ENCODE data around the gene PRXL2A.

Gene PRXL2A

DNA sequence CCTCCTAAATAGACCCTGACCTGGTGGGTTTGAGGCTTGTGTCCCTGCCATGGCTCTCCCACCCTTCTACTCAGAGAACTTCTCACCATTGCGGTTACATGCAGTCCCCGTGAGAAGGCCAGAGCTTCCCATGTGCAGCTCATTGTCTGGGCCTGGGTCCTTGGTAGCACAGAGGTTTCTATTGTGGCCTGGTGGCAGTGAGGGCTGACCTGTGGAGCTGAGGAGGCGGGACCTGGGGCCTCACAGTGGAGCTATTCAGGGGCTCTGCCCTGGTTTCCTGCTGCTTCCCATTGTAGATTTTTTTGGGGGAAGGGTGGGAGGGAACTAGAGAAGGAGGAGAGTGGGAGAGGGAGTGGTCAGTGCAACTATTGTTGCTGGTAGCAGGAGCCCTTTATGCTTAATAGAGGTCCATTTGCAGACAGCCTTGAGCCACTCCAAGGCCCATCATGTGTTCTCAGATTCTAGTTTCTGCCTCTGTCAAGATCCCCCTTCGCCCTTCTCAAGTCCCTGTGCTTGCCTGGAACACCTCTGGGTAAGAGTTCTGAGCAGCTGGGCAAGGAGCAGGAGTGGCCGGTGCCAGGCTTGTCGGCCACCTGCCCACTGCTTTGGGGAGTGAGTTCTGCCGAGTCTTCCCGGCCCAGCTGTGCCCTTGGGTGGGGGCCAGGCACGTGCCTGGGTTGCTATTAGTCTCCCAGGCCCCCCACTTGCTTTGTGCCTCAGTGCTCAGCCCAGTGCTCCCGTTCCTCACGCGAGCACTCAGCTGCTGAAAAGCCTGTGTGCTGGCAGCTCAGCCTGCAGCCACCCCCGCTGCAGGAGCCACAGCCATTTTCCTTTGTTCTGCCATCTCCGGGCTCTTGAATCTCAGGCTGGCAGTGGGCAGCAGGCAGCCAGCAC is 56.5 kb downstream of the PRXL2A start:
- no peak overlapping the region for H3K4me3 ChIP-seq (ENCODE audit: low read depth, low read length)
- TF ChIP-seq MYC (IDR thresholded peaks at IDR 0.05; ENCODE audit: low read depth, low read length) = no peak
- TF ChIP-seq, protein P1, sequence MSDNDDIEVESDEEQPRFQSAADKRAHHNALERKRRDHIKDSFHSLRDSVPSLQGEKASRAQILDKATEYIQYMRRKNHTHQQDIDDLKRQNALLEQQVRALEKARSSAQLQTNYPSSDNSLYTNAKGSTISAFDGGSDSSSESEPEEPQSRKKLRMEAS (IDR thresholded peaks at IDR 0.05; ENCODE audit: low read depth, low read length) = no peak
- TF ChIP-seq, protein P2, sequence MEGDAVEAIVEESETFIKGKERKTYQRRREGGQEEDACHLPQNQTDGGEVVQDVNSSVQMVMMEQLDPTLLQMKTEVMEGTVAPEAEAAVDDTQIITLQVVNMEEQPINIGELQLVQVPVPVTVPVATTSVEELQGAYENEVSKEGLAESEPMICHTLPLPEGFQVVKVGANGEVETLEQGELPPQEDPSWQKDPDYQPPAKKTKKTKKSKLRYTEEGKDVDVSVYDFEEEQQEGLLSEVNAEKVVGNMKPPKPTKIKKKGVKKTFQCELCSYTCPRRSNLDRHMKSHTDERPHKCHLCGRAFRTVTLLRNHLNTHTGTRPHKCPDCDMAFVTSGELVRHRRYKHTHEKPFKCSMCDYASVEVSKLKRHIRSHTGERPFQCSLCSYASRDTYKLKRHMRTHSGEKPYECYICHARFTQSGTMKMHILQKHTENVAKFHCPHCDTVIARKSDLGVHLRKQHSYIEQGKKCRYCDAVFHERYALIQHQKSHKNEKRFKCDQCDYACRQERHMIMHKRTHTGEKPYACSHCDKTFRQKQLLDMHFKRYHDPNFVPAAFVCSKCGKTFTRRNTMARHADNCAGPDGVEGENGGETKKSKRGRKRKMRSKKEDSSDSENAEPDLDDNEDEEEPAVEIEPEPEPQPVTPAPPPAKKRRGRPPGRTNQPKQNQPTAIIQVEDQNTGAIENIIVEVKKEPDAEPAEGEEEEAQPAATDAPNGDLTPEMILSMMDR (IDR thresholded peaks at IDR 0.05; ENCODE audit: low read depth, low read length) = no peak
- TF ChIP-seq POLR2A (IDR thresholded peaks at IDR 0.05; ENCODE audit: extremely low read depth, insufficient read length) = no peak
- DNase-seq (ENCODE audit: low read depth) = peak; percentile 47

DNA sequence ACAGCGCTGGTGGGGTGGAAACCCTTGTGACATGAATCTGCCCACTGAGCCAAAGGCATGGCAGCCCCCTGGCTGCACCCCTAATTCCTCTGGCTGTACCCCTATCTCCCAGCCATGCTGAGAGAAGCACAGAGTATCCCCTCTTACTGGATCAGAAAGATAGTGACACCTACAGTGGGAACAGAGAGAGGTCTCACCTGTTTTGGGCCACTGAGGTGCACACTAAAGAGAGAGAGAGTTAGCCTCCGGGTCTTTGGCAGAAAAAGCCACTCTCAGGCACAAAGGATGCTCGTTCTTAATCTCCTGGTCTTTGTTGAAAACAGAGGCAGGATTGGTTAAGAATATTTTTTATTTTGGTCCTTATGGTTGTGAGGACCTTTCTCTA is 57.1 kb downstream of the PRXL2A start:
- no peak for DNase-seq (ENCODE audit: low read depth)
- TF ChIP-seq POLR2A (IDR thresholded peaks at IDR 0.05; ENCODE audit: extremely low read depth, insufficient read length) (no peak), MYC (IDR thresholded peaks at IDR 0.05; ENCODE audit: low read depth, low read length) (no peak)
- TF ChIP-seq, protein P2 (IDR thresholded peaks at IDR 0.05; ENCODE audit: low read depth, low read length) = no peak
- TF ChIP-seq, protein P1 (IDR thresholded peaks at IDR 0.05; ENCODE audit: low read depth, low read length) = no peak
- no peak overlapping the region for H3K4me3 ChIP-seq (ENCODE audit: low read depth, low read length)

DNA sequence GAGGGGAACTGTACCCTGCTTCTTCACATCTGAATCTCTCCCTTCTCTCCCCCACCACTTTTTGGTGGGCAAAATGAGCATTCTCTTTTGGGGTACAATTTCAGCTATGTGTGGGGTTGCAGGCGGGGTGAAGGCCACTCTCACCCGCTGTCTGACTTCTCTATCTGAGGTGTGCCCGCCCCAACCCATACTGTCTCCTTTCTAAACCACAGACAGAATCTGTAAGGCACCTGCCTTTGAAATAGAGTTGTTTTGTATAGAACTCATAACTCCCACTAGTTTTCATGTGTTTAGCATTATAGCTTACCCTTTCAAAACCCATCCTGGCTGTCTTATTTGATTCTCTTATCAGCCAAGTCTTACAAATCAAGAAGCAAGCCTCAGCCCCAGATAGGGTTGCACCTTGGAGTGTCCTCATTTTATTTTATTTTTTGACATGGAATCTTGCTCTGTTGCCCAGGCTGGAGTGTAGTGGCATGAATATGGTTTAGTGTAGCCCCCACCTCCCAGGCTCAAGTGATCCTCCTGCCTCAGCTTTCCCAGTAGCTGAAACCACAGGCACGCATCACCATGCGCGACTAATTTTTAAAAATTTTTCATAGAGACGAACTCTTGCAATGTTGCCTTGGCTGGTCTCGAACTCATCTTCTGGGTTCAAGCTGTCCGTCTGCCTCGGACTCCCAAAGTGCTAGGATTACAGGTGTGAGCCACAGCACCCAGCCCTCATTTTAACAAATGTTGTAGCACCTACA is 57.7 kb downstream of the PRXL2A start:
- no peak for DNase-seq (ENCODE audit: low read depth)
- TF ChIP-seq, protein P2 (IDR thresholded peaks at IDR 0.05; ENCODE audit: low read depth, low read length) = no peak
- TF ChIP-seq, protein P1 (IDR thresholded peaks at IDR 0.05; ENCODE audit: low read depth, low read length) = no peak
- TF ChIP-seq POLR2A (IDR thresholded peaks at IDR 0.05; ENCODE audit: extremely low read depth, insufficient read length) = no peak
- TF ChIP-seq MYC (IDR thresholded peaks at IDR 0.05; ENCODE audit: low read depth, low read length) = no peak

DNA sequence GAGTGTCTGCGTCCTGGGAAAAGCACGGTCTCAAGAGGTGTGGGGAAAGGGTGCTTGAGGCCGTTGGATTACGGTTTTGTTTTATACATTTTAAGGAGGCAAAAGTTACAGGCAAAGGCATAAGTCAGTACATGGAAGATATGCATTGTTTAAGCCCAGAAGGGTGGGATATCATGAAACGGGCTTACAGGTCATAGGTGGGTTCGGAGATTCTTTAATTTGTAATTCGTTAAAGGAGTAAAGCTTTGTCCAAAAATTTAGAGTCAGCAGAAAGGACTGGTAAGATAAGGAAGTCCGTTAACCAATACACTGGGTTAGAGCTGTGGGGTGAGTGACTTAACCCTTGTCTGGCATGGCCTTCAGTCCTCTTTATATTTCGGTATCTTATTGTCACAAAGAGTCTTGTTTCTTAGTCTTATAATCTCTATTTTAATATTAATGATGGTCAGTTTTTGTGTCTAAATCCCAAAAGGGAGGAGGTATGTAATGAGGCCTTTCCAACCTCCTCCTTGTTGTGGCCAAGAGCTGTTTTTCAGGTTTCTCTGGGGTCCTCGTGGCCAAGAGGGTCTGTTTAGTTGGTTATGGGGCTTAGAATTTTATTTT is 58.5 kb downstream of the PRXL2A start:
- DNase-seq (ENCODE audit: low read depth) = no peak
- H3K4me3 ChIP-seq (ENCODE audit: low read depth, low read length) = no peak overlapping the region
- no peak for TF ChIP-seq MYC (IDR thresholded peaks at IDR 0.05; ENCODE audit: low read depth, low read length)

More for the DNA sequence above, 57.7 kb downstream of the PRXL2A start:
- no peak overlapping the region for H3K4me3 ChIP-seq (ENCODE audit: low read depth, low read length)

DNA sequence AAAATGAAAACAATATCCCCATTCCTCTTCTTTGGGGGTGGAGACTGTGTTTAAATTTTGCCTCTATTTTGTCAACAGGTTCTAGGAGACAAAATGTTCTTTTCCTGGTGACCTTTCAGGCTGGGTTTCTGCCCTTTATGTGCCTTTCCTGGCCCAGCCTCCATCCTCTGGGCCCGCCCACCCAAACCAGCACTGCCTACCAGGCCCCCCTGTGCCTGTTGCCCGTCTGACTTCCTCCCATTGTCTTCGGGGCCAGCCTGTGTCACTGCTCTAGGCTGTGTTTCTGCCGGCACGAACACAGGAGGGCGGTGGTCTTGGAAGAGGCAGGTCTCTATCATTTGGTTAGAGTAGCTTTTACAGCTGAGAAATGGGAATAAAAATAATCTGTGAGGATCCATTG is 59.7 kb downstream of the PRXL2A start:
- DNase-seq (ENCODE audit: low read depth) = peak; percentile 71
- TF ChIP-seq, protein P1 (IDR thresholded peaks at IDR 0.05; ENCODE audit: low read depth, low read length) = no peak
- TF ChIP-seq POLR2A (IDR thresholded peaks at IDR 0.05; ENCODE audit: extremely low read depth, insufficient read length) = no peak
- no peak for TF ChIP-seq MYC (IDR thresholded peaks at IDR 0.05; ENCODE audit: low read depth, low read length)
- TF ChIP-seq, protein P2 (IDR thresholded peaks at IDR 0.05; ENCODE audit: low read depth, low read length) = no peak
- H3K4me3 ChIP-seq (ENCODE audit: low read depth, low read length) = no peak overlapping the region
